WERI-Rb-1 (cell line): ENCODE results near the gene ASCC2.

ENCODE experiments used
- DNase-seq: peaks from one replicate; pipeline ENCODE4 v3.0.0-alpha.2; 2020
- H3K27ac ChIP-seq: fragments of 250-450 bp; sonication (Bioruptor Pico); 2 replicates; pipeline ENCODE4 v1.5.1; 2020; ENCODE audit warnings: mild to moderate bottlenecking, moderate library complexity
- H3K27me3 ChIP-seq: fragments of 250-450 bp; sonication (Bioruptor Pico); 2 replicates; pipeline ENCODE4 v1.5.1; 2021; ENCODE audit warnings: mild to moderate bottlenecking, low read depth, moderate library complexity; ENCODE audit not compliant: insufficient read depth, severe bottlenecking
- H3K36me3 ChIP-seq: fragments of 250-450 bp; sonication (Bioruptor Pico); 2 replicates; pipeline ENCODE4 v1.5.1; 2020; ENCODE audit warnings: mild to moderate bottlenecking, moderate library complexity
- H3K4me3 ChIP-seq: 2 replicates; pipeline ENCODE4 v1.5.1; 2011; ENCODE audit warnings: low read depth, mild to moderate bottlenecking, control low read depth, low read length
- H3K9me3 ChIP-seq: fragments of 250-450 bp; sonication (Bioruptor Pico); 2 replicates; pipeline ENCODE4 v1.5.1; 2021; ENCODE audit warnings: mild to moderate bottlenecking, moderate library complexity; ENCODE audit not compliant: severe bottlenecking
- CTCF ChIP-seq: IDR thresholded peaks from 2 replicates; pipeline ENCODE4 v1.5.1; 2011; ENCODE audit warnings: low read depth, mild to moderate bottlenecking, control low read depth, inconsistent platforms, low read length

Gene ASCC2

GRCh38 chr22:29820961-29821290, 17.1 kb downstream of the ASCC2 start:
- no peak for TF ChIP-seq CTCF
- no peaks in the 10 kb centered on the region for H3K27me3 ChIP-seq
- peaks cover 50% of the 10 kb centered on the region for H3K36me3 ChIP-seq
- no peak for DNase-seq
- H3K4me3 ChIP-seq: no peak overlapping the region
- H3K27ac ChIP-seq: no peak overlapping the region
- H3K9me3 ChIP-seq: no peaks in the 10 kb centered on the region

- no peaks in the 10 kb centered on the region for H3K27me3 ChIP-seq
- peaks cover 49% of the 10 kb centered on the region for H3K36me3 ChIP-seq
These were observed 18.6 kb downstream of the ASCC2 start for GRCh38 chr22:29819501-29819900.

GRCh38 chr22:29817724-29818123, 20.4 kb downstream of the ASCC2 start:
- no peaks in the 10 kb centered on the region for H3K9me3 ChIP-seq
- peaks cover 51% of the 10 kb centered on the region for H3K36me3 ChIP-seq
- DNase-seq: no peak
- no peaks in the 10 kb centered on the region for H3K27me3 ChIP-seq
- TF ChIP-seq CTCF: no peak
- no peak overlapping the region for H3K4me3 ChIP-seq
- H3K27ac ChIP-seq: no peak overlapping the region

More at GRCh38 chr22:29819501-29819900, 18.6 kb downstream of the ASCC2 start:
- no peak for TF ChIP-seq CTCF
- no peak overlapping the region for H3K4me3 ChIP-seq
- DNase-seq: no peak
- no peak overlapping the region for H3K27ac ChIP-seq
- H3K9me3 ChIP-seq: no peaks in the 10 kb centered on the region

GRCh38 chr22:29816980-29817379, 21.1 kb downstream of the ASCC2 start:
- no peak for DNase-seq
- Histone ChIP-seq H3K4me3 (no peak overlapping the region), H3K9me3 (no peaks in the 10 kb centered on the region), H3K27me3 (no peaks in the 10 kb centered on the region), H3K36me3 (peaks cover 53% of the 10 kb centered on the region), H3K27ac (no peak overlapping the region)
- no peak for TF ChIP-seq CTCF

GRCh38 chr22:29816539-29816938, 21.5 kb downstream of the ASCC2 start:
- peaks cover 56% of the 10 kb centered on the region for H3K36me3 ChIP-seq
- no peak for TF ChIP-seq CTCF
- no peaks in the 10 kb centered on the region for H3K27me3 ChIP-seq
- H3K9me3 ChIP-seq: no peaks in the 10 kb centered on the region
- DNase-seq: no peak
- H3K27ac ChIP-seq: no peak overlapping the region
- H3K4me3 ChIP-seq: no peak overlapping the region

- no peaks in the 10 kb centered on the region for H3K27me3 ChIP-seq
- H3K9me3 ChIP-seq: no peaks in the 10 kb centered on the region
- peaks cover 56% of the 10 kb centered on the region for H3K36me3 ChIP-seq
- H3K27ac ChIP-seq: no peak overlapping the region
- DNase-seq: no peak
- TF ChIP-seq CTCF: no peak
- no peak overlapping the region for H3K4me3 ChIP-seq
These were observed 21.9 kb downstream of the ASCC2 start for GRCh38 chr22:29816128-29816527.
